ENCODE measurements around the gene AMBRA1. TPM values are rescaled to one million over a fixed set of nuclear protein-coding genes. Genes with fewer than 3 reads are reported as not detected.

AMBRA1 gene
- total and polyA plus RNA-seq, 12 donors: 5.2 to 23.3 (median 16.0) TPM

GRCh38 chr11:46455834-46456233, 138.0 kb downstream of the AMBRA1 start:
- H3K27me3 ChIP-seq: no peaks in the 10 kb centered on the region
- H3K9me3 ChIP-seq: no peaks in the 10 kb centered on the region
- TF ChIP-seq, protein P1, sequence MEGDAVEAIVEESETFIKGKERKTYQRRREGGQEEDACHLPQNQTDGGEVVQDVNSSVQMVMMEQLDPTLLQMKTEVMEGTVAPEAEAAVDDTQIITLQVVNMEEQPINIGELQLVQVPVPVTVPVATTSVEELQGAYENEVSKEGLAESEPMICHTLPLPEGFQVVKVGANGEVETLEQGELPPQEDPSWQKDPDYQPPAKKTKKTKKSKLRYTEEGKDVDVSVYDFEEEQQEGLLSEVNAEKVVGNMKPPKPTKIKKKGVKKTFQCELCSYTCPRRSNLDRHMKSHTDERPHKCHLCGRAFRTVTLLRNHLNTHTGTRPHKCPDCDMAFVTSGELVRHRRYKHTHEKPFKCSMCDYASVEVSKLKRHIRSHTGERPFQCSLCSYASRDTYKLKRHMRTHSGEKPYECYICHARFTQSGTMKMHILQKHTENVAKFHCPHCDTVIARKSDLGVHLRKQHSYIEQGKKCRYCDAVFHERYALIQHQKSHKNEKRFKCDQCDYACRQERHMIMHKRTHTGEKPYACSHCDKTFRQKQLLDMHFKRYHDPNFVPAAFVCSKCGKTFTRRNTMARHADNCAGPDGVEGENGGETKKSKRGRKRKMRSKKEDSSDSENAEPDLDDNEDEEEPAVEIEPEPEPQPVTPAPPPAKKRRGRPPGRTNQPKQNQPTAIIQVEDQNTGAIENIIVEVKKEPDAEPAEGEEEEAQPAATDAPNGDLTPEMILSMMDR (IDR thresholded peaks at IDR 0.05): no peak
- H3K4me1 ChIP-seq: peaks cover 0 to 12% (median 7%) of the 10 kb centered on the region in 9 donors
- H3K36me3 ChIP-seq: no peaks in the 10 kb centered on the region
- DNase-seq: no peak
- 91 to 92% methylated on average over 1 of the region's 1 CpG for WGBS, 2 donors
- ATAC-seq: no peak
- no peak overlapping the region for H3K4me3 ChIP-seq
- no peak overlapping the region for H3K27ac ChIP-seq
- intact Hi-C loops (cut with DNase I): no loop called here

- Histone ChIP-seq H3K4me3 (no peak overlapping the region), H3K27ac (no peak overlapping the region), H3K27me3 (no peaks in the 10 kb centered on the region), H3K9me3 (no peaks in the 10 kb centered on the region), H3K36me3 (peaks cover 0 to 6% (median 0%) of the 10 kb centered on the region in 9 donors), H3K4me1 (peaks cover 0 to 16% (median 10%) of the 10 kb centered on the region in 9 donors)
- TF ChIP-seq, protein P1 (IDR thresholded peaks at IDR 0.05): no peak
- intact Hi-C loops (cut with DNase I): no loop called here
- ATAC-seq (no peak), DNase-seq (no peak)
- 95% methylated on average over 4 of the region's 4 CpGs for WGBS, 2 donors
Measured at GRCh38 chr11:46452918-46453517, 140.8 kb downstream of the AMBRA1 start.

DNA sequence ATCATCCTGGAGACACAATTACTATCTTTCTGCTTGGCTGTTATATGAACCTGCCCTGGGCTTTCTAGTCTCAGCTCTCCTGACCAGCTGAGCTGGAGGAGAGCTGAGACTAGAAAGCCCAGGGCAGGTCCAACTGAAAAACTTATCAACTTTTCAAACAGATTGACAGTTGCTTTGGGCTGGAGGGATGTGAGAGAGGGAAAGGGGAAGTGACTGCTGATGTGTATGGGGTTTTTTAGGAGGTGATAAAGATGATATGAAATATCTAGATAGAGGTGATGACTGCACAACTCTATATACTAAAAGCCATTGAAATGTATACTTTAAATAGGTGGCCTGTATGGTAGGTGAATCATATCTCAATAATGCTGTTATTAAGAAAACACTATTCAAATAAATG, 142.1 kb downstream of the AMBRA1 start:
- TF ChIP-seq, protein P1 (IDR thresholded peaks at IDR 0.05): no peak
- ATAC-seq (no peak), DNase-seq (no peak)
- Histone ChIP-seq H3K9me3 (no peaks in the 10 kb centered on the region), H3K27ac (no peak overlapping the region), H3K36me3 (peaks cover 0 to 6% (median 0%) of the 10 kb centered on the region in 9 donors), H3K4me3 (no peak overlapping the region), H3K27me3 (no peaks in the 10 kb centered on the region), H3K4me1 (peaks cover under 1 to 22% (median 13%) of the 10 kb centered on the region in 9 donors)
- intact Hi-C loops (cut with DNase I): no loop called here

DNA sequence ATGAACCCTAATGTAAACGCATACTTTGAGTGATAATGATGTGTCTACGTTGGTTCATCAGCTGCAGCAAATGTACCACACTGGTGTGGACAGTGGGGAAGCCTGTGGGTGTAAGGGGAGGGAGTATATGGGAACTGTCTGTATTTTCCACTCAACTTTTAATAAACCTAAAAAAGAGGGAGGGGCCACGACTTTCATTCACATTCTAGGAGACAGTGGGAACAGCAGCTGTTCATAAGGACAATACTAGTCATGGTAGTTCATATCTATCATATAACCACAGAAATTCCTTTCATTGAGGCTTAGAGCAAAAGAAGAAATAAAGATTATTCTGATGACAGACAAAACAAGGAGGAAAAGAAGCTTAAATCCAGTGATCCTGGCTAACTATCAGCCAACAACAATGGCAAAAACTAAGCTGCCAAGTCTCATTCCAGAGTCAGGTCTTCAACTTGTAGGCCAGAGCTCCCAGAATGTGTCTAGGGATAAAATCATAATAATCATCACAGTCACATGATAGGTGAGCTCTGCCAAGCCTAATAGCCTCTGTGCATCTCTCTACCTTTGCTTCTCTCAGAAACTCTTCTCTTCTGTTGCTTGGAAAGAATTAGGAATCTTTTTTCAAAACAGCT, 142.9 kb downstream of the AMBRA1 start:
- Histone ChIP-seq H3K9me3 (no peaks in the 10 kb centered on the region), H3K36me3 (peaks cover 0 to 6% (median 0%) of the 10 kb centered on the region in 9 donors), H3K4me1 (peaks cover 5 to 30% (median 20%) of the 10 kb centered on the region in 9 donors), H3K27me3 (no peaks in the 10 kb centered on the region), H3K4me3 (no peak overlapping the region), H3K27ac (no peak overlapping the region)
- TF ChIP-seq, protein P1 (IDR thresholded peaks at IDR 0.05): no peak
- DNase-seq: no peak
- ATAC-seq: no peak
- 92 to 94% methylated on average over 3 of the region's 3 CpGs for WGBS, 2 donors
- intact Hi-C loops (cut with DNase I): no loop called here
